Stimulated activated CD8-positive, alpha-beta memory T cell treated with anti-CD3 and anti-CD28 coated beads, Interleukin-4, amount 100 ng/mL, for 24 hours (primary cell): Measurements from ENCODE around the gene EVI2B.
"Not testable (repeated sequence)": the region's sequence is repeated elsewhere in the genome, so short reads cannot be mapped to it uniquely, and the experiment has no call there.

Source experiments
- DNase-seq: peaks from one replicate; pipeline ENCODE4 v3.0.0-alpha.2; 2020; ENCODE audit warnings: low read depth

The EVI2B gene

DNA sequence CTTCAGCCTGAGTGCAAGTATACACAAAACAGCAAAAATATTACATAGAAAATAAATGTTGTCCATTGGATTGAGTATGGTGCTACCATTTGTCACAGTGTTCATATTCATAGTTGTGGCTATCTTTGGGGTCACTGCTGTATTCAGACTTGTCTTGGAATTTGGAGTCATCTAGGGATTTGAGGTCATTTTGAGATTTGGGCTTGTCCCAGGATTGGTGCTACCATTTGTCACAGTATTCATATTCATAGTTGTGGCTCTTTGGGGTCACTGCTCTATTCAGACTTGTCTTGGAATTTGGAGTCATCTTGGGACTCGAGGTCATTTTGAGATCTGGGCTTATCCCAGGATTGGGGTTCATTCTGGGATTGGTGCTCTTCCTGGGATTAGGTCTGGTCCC, 41.6 kb downstream of the EVI2B start:
- no peak for DNase-seq

- no peak for DNase-seq
Measured at GRCh38 chr17:31269578-31269983, 44.3 kb downstream of the EVI2B start.

GRCh38 chr17:31269036-31269577, 44.7 kb downstream of the EVI2B start:
- DNase-seq, result no peak

DNA sequence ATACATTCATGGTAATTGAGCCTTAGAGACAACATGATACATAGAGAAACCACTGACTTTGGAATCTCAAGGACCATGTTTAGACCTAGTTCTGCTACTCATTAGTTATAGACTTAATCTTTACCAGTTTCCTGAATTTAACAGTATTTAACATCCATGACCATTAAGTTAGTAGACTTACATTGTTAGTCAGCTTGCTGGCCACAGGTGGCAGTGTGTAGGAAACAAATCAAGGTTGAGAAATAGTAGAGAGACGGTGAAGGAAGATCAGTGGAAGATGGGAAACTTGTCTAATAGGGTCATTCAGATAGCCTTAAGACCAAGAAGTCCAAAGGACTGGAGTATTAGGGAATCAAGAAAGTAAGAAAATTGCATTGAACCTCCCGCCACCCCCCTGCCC, 47.8 kb downstream of the EVI2B start:
- DNase-seq, result no peak

GRCh38 chr17:31262923-31263322, 50.9 kb downstream of the EVI2B start:
- not testable (repeated sequence) for DNase-seq

DNA sequence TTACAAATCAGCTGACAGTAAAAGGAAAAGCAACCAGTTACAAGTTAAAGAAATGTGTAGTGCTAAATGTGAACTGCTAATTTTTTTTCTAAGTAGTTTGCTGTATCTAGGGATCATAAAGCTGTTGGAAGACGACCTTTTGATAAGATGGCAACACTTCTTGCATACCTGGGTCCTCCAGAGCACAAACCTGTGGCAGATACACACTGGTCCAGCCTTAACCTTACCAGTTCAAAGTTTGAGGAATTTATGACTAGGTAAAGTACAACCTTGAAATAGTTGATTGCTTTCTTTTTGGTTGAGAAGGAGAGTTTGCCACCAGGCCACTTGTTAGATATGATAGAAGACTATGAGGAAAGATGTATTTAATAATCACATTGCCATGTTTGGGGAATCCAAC, 52.3 kb downstream of the EVI2B start:
- DNase-seq, result no peak

- no peak for DNase-seq
Measured at GRCh38 chr17:31260151-31260550, 53.7 kb downstream of the EVI2B start.

DNA sequence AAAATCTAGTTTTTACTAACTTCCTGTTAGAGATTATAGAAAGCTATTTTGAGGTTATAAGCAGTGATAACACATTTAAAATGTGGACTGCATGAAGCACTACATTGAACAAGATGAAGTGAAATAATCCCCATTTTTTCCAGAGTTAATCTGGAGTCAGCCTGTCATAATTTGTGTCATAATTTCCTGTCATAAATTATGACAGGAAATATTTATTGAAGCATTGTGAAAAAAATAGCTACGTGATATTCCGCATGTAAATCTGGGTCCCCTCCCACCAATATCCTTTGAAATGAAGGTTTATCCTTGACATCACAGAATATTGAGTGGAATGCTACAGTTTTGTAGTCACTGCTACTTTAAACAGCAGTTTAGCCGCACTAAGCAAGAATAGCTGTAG, 56.9 kb downstream of the EVI2B start:
- DNase-seq, result no peak

DNA sequence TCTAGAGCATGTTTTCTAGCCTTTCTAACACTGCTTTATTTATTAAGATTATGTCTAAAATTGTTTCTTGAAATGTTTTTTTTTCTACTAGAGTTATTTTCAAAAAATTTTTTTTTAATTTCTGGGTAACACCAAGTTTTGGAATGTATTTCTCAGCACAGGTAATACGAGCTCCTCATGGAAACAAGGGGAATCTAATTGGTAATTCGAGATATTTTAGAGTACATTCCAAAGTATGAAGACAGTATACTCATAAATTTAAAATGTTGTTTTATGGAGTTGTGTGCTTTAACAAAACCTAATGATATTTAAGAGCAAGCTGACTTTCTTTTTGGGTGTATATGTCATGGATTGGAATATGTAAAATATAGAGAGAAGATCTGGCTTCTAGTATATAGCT, 59.2 kb downstream of the EVI2B start:
- DNase-seq, result no peak
